NCI-H1092 treated with DMSO at 0.1 percent for 48 hours (cell line): ENCODE measurements around the gene AGRN.
A peak's percentile ranks its signal among the peaks of the same experiment; 100 is the strongest.
"Not testable (repeated sequence)": the region's sequence is repeated elsewhere in the genome, so short reads cannot be mapped to it uniquely, and the experiment has no call there.

Experiments
- DNase-seq: peaks from one replicate; lab custom pipeline; 2025; lab: John Stamatoyannopoulos, UW

AGRN gene

GRCh38 chr1:1020000-1020404, at the start of gene AGRN:
Gene AGRN (plus strand): TSS chr1:1020120. CDS start chr1:1020173, 53 bp downstream.
- DNase-seq: no peak

GRCh38 chr1:970242-970972, 49.5 kb upstream of the AGRN start:
- DNase-seq: no peak

GRCh38 chr1:970973-971730, 48.8 kb upstream of the AGRN start:
- DNase-seq: no peak

- DNase-seq: no peak
Observed at GRCh38 chr1:971751-972506, 48.0 kb upstream of the AGRN start.

- no peak for DNase-seq
Observed at GRCh38 chr1:972726-973458, 47.0 kb upstream of the AGRN start.

- DNase-seq: no peak
Observed at GRCh38 chr1:973459-974292, 46.2 kb upstream of the AGRN start.

- DNase-seq: no peak
Observed at GRCh38 chr1:974293-974640, 45.7 kb upstream of the AGRN start.

- DNase-seq: no peak
Observed at GRCh38 chr1:974687-975328, 45.1 kb upstream of the AGRN start.

GRCh38 chr1:975365-975764, 44.6 kb upstream of the AGRN start:
- DNase-seq: no peak

- peak; percentile 28 for DNase-seq
Observed at GRCh38 chr1:975896-976683, 43.8 kb upstream of the AGRN start.

- not testable (repeated sequence) for DNase-seq
Observed at GRCh38 chr1:976791-977190, 43.1 kb upstream of the AGRN start.

- DNase-seq: no peak
Observed at GRCh38 chr1:978069-978834, 41.7 kb upstream of the AGRN start.

- DNase-seq: no peak
Observed at GRCh38 chr1:978835-979743, 40.8 kb upstream of the AGRN start.

- no peak for DNase-seq
Observed at GRCh38 chr1:979744-980072, 40.2 kb upstream of the AGRN start.

- DNase-seq: no peak
Observed at GRCh38 chr1:980137-980571, 39.8 kb upstream of the AGRN start.

GRCh38 chr1:980602-981395, 39.1 kb upstream of the AGRN start:
- DNase-seq: no peak

- no peak for DNase-seq
Observed at GRCh38 chr1:981491-981954, 38.4 kb upstream of the AGRN start.
